ENCODE results near the gene OTULIN.

Gene OTULIN

GRCh38 chr5:14664270-14665100 is at the start of gene OTULIN:
TSS of gene OTULIN (plus strand) at chr5:14664718. CDS start at chr5:14664826, 108 bp downstream.
- DNase-seq, result peak; percentile 90

GRCh38 chr5:14615365-14615764 is 49.2 kb upstream of the OTULIN start:
- DNase-seq, result no peak

GRCh38 chr5:14617441-14617840 is 47.1 kb upstream of the OTULIN start:
- no peak for DNase-seq

DNA sequence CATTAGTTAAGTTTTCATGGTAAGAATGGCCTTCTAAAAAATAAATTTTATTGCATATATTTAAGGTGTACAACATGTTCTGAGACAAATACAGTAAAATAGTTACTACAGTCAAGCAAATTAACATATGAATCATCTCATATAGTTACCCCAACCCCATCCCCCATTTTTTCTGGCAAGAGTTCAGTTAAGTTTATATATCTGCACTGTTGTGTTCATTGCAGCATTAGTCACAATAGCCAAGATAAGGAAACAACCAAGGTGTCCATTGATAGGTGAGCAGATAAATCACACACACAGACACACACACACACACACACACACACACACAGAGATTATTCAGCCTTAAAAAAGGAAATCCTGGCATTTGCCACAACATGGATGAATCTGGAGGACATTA is 37.2 kb upstream of the OTULIN start:
- DNase-seq, result no peak

GRCh38 chr5:14628346-14628745 is 36.2 kb upstream of the OTULIN start:
- peak; percentile 51 for DNase-seq

DNA sequence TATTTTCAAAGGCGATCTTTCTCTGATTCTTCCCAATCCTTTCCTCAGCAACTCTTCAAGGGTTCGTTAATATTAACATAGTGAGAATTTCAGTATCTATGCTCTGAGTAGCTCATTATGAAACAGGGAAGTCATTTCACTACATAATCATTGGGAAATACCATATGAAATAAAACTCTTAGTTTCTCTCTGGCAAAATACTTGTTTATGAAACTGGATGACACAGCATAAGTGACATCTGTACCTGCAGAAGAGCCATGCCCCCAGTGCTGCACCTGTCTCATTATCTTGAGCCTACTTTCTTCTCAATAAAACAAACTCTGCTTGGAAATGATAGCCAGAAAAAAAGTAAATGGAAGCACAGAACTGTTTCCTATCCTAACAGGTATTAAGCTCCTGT is 33.8 kb upstream of the OTULIN start:
- no peak for DNase-seq

DNA sequence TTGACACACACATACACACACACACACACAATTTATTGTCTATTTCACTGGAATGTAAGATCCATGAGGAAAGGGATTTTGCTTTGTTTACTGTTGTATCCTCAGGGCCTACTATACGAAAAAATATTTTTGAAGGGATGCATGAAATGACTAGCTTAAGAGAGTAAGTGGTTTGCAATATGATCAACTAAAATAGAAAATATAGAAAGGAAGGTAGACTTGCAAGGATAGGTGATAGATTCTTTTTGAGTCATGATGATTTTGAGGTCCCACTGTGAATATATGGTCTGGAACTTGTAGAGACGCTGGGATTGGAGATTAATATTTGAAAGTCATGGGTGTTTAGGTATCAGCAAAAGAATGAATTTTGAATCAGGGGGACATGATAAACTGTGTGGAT is 28.9 kb upstream of the OTULIN start:
- DNase-seq, result no peak

GRCh38 chr5:14640765-14641164 is 23.8 kb upstream of the OTULIN start:
- no peak for DNase-seq

GRCh38 chr5:14644623-14645237 is 19.8 kb upstream of the OTULIN start:
- DNase-seq, result no peak

DNA sequence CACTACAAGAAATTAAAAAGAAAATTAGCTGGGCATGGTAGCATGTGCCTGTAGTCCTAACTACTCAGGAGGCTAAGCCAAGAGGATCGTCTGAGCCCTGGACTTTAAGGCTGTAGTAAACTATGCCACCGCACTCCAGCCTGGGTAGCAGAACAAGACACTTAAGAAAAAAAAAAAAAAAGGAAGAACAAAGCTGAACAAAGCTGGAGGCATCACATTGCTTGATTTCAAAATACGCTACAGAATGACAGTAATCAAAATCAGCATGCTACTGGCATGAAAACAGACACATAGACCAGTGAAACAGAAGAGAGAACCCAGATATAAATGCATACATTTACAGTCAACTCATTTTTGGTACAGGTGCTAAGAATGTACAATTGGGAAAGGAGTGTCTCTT is 14.5 kb upstream of the OTULIN start:
- DNase-seq, result no peak

DNA sequence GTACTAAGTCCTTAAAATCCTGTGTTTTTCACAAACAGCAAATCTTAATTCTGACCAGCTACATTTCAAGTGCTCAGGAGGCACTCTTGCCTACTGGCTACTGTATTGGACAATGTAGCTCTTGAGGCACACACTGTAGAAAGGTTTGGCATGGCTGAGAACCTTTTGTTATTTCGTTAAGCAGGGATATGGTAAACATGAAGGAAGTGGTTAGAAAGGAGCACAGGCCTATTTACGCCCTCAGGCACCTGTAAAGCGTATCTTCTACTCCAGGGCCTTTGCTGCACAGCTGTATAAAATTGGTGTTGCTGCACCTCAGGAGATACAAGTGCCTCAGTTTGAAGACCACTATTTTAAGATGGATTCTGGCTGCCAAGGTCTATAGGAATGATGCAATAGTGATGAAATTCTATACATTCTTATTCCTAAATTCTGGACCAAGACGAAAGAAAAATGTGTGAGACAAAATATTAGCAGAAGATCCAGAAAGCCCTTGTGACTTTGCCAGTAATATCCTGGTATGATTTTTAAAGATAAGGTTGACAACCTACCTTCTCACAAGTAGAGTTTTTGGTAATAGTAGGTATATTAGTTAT is 9.3 kb upstream of the OTULIN start:
- DNase-seq, result no peak

DNA sequence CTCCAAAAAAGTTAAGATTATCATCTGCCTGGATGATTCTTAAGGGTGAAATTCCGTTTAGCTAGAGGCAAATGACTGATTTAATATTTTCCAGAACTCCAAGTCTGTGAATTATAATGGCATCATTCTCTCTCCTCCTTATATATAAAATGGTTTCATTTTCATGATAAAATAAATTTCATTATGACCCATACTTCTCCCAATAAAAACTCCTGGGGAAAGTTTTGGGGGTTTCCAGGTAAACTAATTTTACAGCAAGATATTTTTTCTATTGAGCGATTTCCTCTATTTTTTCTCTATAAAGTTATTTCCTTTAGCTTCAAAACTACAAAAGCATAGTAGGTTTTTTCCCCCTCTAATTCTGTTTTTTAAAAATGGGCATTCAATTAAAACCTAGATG is 7.6 kb upstream of the OTULIN start:
- no peak for DNase-seq

- DNase-seq, result peak; percentile 26
Measured at GRCh38 chr5:14659821-14660607, 4.5 kb upstream of the OTULIN start.

DNA sequence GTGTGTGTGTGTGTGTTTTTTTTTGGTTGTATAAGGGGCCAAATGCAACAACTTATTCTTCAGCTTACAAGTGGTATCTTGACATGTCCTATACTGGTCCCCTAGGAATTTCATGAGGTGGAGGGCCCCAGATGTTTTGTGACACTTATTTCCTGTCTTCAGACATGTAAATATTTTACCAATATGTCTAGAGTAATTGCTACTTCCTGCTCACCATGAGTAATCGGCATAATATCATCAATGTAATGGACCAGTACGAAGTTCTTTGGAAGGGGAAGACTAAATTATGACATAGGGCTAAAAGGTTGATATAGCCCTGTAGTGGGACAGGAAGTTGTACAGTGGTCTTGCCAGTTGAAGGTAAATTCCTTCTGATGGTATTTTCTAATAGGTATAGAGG is 3.7 kb upstream of the OTULIN start:
- no peak for DNase-seq

DNA sequence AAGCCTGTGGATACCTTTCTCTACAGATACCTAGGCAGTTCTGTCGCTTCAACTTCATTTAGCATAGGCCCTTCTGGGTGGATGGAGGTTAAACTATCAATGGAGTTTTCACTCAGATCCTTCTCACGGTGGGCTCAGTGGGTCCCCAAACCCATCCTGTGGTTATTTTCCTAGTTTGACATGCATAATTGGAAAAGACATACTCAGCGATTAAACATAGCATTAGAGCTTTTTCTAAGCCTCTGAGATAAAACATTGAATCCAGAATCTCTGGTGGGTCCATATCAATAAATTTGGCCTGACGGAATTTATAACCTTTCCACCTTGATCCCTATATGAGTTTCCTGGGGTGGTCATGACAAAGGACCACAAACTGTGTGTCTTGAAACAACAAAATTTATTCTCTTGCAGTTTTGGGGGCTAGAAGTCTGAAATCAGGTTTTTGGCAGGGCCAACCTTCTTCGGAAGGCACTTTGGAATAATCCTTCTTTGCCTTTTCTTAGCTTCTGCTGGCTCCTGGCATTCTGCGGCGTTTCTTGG is 1.7 kb upstream of the OTULIN start:
- DNase-seq, result no peak

DNA sequence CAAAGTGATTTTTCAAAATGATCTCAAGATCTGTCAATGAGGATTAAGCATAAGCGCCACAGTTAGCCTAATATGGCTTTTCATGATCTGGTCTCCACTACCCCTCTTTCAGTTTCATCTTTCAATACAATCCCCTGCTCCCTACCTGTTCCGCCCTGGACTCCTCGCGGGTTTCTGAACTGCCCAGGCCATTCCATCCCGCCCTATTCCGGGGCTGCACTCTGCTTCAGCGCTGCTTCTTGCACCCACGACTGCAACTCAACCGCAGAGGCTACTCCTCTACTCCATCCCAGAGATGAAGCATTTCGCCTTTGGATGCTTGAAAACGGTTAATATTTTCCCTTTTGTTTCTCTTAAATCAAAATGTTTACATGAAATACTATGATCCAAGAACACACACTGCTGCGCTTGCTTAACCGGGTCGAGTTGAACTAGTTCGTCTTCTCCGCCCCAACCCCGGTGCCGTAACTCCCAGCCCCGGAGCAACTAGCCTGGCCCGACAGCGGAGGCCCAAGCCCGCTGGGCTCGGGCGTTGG is 716 bp upstream of the OTULIN start:
- no peak for DNase-seq

GRCh38 chr5:14665101-14665822 is 744 bp downstream of the OTULIN start:
- DNase-seq, result peak; percentile 64

GRCh38 chr5:14665949-14666348 is 1.4 kb downstream of the OTULIN start:
- peak; percentile 66 for DNase-seq

- DNase-seq, result no peak
Measured at GRCh38 chr5:14666357-14666756, 1.8 kb downstream of the OTULIN start.

DNA sequence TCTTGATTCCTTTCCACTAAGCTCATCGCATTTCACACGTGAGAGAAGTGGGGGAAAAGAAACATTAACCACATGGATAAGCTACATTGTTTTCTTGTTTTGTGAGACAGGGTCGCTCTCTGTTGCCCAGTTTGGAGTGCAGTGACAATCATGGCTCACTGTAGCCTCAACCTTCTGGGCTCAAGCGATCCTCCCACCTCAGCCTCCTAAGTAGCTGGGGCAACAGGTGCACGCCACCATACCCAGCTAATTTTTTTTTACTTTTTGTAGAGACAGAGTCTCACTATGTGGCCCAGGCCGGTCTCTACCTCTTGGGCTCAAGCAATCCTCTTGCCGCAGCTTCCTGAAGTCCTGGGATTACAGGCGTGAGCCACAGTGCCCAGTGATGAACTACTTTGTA is 2.8 kb downstream of the OTULIN start:
- no peak for DNase-seq

DNA sequence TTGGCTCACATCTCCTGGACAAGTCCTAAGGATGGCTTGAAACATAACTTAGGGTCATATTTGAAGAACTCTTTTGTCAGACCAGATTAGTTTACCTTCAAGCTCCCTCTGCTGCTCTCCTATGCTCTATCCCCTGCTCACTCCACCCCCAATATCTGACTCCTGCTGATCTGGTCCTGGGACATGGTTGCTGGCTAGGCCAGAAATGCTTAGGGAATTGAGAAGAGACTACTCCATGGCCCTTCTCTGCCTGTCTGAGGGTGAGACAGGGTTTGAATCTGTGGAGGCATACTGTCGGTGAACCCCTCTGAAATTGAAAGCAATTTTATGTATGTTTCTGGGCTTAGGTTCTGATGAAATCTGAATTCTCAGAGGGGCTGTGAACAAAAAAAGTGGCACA is 3.3 kb downstream of the OTULIN start:
- DNase-seq, result no peak

GRCh38 chr5:14668181-14668591 is 3.7 kb downstream of the OTULIN start:
- DNase-seq, result no peak

Measured in hematopoietic multipotent progenitor cell treated with erythropoietin and hydrocortisone succinate and interleukin-3 and kit ligand, for 8 days (in vitro differentiated cells).